GM19023 (cell line): Measurements from ENCODE around the gene HS6ST1.

ENCODE experiments used
- ATAC-seq: cut with Tn5 transposase; IDR thresholded peaks from one replicate; pipeline ENCODE4 v1.9.1; 2021; ENCODE audit warnings: mild to moderate bottlenecking, moderate library complexity; ENCODE audit not compliant: unreplicated experiment

The HS6ST1 gene

DNA sequence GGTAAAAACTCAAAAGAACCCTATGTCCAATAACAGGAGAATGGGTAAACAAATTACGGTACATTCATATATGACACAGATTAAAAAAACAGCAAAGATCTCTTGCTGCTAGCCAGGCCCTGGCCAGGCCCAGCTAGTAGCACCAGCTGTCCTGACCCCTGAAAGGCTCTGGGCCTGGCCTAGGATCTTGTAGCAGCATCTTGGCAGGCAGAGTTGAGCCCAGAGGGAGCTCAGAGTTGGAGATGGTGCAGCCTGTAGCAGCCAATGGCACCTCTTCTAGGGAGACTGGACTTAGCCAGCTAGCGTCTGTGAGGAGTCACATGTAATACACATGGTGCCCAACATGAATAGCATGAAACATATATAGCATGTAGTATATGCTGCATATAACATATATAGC, 69.1 kb downstream of the HS6ST1 start:
- no peak for ATAC-seq

DNA sequence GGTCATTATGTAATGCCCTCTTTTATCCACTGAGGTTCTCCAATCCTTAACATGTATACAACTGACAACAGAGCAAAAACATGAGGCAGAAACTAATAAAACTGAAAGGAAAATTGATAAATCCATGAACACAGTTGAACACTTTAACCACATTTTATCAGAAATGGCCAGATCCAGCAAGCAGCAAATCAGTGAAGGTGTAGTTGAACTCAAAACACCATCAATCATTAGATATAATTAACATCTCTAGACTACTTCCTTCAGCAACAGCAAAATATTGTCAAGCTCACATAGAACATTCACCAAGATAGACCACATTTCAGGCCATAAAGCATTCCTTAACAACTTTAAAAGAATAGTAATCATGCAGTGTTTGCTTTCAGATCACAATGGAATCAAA, 72.9 kb downstream of the HS6ST1 start:
- ATAC-seq: no peak

DNA sequence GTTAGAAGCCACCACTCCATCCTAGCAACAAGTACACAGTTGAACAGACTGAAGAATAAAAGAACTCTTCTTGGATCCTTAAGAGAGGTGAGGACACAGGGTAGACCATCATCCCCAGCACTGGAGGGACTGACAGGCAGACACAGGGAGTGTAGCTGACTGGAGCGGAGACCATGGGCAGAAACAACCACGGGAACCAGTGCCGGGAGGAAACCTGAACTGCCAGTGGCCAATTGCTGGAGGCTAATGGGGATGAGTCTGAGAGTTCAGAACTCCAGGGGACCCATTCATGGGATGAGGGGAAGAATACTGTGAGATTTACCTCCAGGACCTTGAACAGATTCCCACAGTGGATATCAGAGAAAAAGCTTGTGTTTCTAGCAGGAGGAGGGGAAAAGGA, 76.8 kb downstream of the HS6ST1 start:
- no peak for ATAC-seq

DNA sequence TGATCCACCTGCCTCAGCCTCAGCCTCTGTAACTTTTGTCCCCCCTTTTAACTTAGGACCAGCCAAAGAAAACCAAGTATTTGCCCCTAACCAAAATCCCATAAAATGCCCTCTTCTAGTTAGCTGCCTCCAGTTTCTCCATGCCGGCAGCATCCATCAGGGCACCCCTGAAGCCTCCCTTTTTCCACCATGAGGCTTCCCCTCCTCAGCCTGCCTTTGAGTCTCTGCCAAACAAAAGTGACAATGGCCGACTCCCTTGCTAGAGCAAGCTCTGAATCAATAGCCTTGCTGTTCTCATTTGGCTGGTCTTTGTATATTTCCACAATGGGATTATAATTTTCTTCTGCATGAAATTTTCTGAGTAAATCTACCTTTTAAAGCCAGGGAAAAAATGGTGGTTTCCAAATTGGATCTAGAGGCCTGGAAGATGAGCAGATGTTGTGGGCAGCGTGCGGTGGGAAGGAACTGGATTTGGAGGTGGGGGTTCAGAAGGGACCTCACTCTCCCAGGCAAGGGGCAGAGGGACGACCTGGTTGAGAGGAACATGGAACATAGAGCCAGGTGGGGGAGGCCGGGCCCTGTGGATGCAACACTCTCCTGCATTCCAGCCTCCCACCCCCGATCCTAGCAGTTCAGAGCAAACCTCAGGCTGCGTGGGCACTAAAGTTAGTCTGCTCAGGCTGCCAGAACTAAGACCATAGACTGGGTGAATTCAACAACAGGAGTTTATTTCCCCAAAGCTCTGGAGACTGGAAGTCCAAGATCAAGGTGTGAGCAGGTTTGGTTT, 80.6 kb downstream of the HS6ST1 start:
- no peak for ATAC-seq

DNA sequence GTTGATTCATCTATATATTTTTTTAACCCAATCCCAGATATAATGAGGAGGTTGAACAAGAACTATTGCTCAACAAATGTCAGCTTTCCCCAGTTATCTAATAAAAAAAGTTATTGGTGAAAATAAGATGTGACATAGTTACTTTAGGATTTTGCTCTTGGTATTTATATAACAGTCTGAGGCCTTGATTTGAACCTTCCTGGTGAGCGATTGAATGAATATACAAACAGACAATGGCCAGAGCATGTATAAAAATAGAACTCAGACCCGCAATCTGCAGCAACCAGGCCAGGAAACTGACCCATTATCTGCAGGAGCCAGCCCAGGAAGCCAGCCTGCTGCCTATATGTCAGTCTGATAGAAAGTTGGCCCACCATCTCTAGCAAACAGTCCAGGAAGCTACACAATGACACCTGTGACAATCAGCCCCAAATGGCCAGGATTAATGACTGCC, 81.6 kb downstream of the HS6ST1 start:
- ATAC-seq: no peak

DNA sequence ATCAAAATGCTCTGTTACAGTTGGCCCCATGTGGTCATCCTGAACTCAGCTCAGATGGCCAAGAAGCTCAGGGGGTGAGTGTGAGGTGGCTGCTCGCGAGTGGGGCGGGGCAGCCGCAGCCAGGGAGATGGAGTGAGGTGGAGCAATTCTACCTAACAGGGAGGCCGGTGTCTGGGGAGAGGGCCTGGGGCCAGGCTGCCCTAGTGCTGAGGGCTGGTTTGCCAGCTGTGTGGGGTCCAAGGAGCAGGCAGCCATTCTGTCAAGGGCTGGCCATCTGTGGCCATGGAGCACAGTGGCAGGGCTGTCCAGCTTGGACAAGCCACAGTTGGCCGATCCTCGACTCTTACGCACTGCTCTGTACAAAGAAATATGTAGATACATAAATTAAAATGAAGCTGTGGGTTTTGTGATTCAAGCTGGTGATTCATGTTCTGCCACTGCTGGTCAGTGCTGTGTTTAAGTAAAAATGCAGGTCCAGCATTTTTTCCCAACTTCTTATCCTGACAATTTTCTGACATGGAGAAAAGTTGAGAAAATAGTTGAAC, 82.1 kb downstream of the HS6ST1 start:
- ATAC-seq: no peak

DNA sequence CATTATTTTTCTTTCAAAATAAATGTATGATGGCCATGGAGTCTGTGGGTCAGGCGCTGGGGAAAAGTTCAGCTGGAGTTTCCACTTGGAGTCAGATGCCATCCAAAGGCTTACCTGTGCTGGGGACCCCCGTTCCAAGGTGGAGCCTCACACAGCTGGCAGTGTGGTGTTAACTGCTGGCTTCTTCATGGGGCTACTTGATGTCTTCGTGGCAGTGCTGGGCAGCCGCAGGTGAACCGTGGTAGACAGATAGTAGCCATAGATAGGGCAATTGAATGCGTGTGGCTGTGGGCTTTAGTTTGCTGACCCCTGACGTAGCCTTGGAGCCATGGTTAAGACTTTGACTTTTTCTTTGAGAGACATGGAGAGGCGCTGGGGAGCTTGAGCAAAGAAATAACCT, 83.1 kb downstream of the HS6ST1 start:
- ATAC-seq: no peak

DNA sequence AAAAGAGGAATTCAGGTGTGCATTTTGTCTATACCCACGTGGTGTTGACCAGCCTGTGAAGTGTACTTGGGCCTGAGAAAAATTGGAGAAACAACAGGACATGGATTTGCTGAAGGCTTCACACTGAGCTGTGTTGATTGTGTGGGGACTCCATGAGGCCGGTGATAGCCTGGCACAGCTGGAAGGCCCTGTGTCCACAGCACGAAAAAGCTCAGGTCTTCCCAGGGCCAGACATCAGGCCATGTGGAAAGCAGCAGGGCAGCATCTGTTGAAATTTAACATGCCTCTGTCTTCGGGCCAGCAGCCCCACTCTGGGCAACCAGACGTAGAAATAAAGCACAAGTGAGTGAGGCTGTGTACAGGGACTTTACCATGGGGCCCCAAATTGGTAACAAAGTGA, 84.1 kb downstream of the HS6ST1 start:
- ATAC-seq: no peak

DNA sequence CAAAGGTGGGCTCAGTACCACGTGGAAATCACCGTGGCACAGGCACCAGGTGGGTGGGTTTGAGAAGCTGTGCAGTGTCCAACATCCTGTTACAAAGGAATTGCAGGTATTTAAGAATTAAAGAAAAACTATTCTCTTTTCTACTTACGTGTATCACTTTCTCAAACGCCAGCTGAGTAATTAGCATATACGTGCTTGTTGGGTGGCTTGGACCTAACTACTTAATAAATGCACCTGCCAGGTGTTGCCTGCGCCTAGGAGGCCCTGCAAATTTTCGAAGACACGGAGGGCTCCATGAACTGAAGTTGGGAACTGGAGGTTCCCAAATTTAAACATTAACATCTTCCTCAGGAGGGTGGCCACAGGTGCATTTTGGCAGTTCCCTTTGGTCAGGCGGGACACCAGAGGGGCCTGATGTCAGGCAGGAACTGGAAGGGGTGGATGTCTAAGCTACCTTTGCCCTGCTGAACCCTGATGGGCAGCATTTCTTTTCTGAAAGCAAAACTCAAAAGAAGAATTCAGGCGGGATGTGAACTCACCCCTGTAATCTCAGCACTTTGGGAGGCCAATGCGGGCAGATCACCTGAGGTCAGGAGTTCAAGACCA, 84.8 kb downstream of the HS6ST1 start:
- no peak for ATAC-seq

DNA sequence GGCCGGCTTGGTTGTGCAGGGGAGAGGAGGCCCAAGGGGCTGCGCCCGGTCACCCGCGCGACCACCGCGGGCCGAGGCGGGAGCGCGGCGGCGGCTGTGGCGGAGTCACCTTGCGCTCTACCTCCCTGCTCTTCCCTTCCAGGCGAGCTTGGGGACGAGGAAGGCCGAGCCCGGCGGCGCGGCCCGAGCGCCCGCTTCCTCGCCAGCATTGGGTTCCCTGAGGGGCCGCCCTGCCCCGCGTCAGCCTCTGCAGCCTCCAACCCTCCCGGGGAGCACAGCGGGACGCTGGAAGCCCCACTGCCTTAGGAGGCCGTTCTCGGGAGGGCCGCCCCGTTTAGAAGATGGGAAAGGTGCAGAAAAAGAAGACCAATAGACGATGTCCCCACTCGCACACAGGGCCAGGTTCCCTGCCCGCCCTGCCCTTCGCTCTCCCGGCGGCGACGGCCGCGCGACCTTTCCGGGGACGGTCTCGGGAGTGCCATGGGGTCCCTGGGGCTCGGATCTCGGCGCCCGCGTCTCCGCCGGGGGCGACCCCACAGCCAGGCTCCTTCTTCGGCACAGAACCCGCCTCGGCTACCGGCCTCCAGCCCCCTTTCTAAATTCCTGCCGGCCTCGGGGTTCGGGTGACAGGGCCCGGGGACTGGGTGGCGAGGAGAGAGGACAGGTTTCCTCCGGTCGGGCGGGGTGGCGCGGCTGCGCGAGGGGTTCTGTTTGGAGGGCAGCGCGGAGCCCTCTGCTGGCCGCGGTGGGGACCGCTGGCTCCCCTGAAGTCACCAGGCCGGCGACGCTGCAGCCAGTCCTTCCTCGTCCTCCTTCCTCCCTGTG, 85.5 kb downstream of the HS6ST1 start:
- peak; percentile 99 for ATAC-seq

DNA sequence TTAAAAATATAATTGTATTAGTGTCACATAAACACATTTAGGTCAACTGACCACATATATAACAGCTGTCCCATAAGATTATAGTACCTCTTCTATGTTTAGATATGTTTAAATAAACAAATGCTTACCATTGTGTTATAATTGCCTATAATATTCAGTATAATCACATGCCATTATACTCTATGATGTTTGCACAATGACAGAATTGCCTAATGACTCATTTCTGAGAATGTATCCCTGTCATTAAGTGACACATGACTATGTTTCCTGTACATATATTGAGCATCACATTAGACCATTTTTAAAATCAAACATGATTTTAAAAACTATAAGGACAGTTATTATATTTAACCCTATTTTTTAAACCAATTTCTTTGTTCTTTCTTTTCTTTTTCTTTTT, 89.8 kb downstream of the HS6ST1 start:
- ATAC-seq: no peak

DNA sequence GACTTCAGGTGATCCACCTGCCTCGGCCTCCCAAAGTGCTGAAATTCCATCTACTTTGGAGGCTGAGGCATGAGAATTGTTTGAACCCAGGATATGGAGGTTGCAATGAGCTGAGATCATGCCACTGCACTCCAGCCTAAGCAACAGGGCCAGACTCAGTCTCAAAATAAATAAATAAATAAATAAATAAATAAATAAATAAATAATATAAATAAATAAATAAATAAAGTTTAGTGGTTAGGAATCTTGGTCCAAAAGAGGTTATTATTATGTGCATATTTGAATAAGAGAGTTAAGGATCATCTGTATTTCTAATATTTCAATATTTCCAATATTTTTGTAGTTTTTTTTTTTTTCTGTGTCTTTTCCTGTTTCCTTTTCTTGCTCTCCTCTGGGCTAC, 90.8 kb downstream of the HS6ST1 start:
- no peak for ATAC-seq

DNA sequence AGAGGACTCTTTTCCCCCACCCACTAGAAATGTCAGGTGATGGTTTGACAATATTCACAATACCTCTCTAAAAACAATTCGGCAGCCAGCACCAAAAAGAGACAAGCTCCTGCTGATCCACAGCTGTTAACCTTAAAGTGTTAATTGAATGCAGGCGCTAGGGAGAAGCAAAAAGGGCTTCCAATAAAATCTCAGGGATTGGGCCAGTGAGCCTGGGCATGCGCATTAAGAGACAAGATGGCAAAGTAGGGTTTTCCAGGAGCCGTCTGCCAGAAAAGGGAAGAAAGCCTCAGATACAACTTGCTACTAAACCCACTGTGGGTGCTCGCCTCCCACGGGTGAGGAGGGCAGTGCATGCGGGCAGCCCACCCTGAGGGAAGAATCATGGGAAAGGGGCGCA, 98.8 kb downstream of the HS6ST1 start:
- no peak for ATAC-seq

DNA sequence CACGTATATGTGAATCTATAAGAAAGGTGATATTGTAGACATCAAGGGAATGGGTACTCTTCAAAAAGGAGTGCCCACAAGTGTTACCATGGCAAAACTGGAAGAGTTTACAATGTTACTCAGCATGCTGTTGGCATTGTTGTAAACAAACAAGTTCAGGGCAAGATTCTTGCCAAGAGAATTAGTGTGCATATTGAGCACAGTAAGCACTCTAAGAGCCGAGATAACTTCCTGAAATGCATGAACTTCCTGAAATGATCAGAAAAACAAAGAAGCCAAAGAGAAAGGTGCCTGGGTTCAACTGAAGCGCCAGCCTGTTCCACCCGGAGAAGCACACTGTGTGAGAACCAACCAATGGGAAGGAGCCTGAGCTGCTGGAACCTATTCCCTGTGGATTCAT, 101.0 kb downstream of the HS6ST1 start:
- ATAC-seq: no peak

DNA sequence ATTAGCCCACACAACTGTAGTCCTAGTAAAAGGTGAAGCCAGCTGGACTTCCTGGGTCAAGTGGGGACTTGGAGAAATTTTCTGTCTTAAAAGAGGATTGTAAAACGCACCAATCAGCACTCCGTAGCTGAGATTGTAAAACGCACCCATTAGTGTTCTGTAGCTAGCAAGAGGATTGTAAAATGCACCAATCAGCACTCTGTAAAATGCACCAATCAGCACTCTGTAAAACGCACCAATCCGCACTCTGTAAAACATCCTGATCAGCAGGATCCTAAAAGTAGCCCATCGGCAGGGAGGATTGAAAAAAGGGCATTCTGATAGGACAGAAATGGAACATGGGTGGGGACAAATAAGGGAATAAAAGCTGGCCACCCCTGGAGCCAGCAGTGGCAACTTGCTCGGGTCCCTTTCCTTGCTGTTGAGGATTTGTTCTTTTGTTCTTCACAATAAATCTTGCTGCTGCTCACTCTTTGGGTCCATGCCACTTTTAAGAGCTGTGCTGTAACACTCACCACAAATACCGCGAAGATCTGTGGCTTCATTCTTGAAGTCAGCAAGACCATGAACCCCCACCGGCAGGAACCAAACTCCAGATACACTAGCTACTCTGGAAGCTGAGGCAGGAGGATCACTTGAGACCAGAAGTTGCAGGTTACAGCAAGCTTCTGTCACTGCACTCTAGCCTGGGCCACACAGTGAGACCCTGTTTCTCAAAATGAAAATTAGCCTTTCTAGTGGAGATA, 102.6 kb downstream of the HS6ST1 start:
- no peak for ATAC-seq
